ENCODE measurements around the gene OR4F6.

The OR4F6 gene

GRCh38 chr15:101805605-101806345, 2.5 kb downstream of the OR4F6 start:
- H3K9me3 ChIP-seq, result no peaks in the 10 kb centered on the region
- no peak overlapping the region for H3K4me3 ChIP-seq (ENCODE audit: low read depth, low read length)
- H3K4me1 ChIP-seq, result no peaks in the 10 kb centered on the region
- H3K36me3 ChIP-seq, result no peaks in the 10 kb centered on the region
- TF ChIP-seq CTCF (IDR thresholded peaks at IDR 0.05; ENCODE audit: low read depth, low read length), result no peak
- no peak for DNase-seq
- peaks cover 13% of the 10 kb centered on the region; the same call in 1 of the 2 replicates for H3K27me3 ChIP-seq

GRCh38 chr15:101807345-101807945, 4.1 kb downstream of the OR4F6 start:
- Histone ChIP-seq H3K4me3 (ENCODE audit: low read depth, low read length) (no peak overlapping the region), H3K9me3 (no peaks in the 10 kb centered on the region), H3K4me1 (no peaks in the 10 kb centered on the region), H3K27me3 (no peaks in the 10 kb centered on the region), H3K36me3 (no peaks in the 10 kb centered on the region)
- no peak for TF ChIP-seq CTCF (IDR thresholded peaks at IDR 0.05; ENCODE audit: low read depth, low read length)
- DNase-seq, result no peak

- DNase-seq, result no peak
- Histone ChIP-seq H3K9me3 (no peaks in the 10 kb centered on the region), H3K27me3 (no peaks in the 10 kb centered on the region), H3K4me1 (no peaks in the 10 kb centered on the region), H3K36me3 (no peaks in the 10 kb centered on the region), H3K4me3 (ENCODE audit: low read depth, low read length) (no peak overlapping the region)
- TF ChIP-seq CTCF (IDR thresholded peaks at IDR 0.05; ENCODE audit: low read depth, low read length), result no peak
Measured at GRCh38 chr15:101808201-101808600, 4.9 kb downstream of the OR4F6 start.

DNA sequence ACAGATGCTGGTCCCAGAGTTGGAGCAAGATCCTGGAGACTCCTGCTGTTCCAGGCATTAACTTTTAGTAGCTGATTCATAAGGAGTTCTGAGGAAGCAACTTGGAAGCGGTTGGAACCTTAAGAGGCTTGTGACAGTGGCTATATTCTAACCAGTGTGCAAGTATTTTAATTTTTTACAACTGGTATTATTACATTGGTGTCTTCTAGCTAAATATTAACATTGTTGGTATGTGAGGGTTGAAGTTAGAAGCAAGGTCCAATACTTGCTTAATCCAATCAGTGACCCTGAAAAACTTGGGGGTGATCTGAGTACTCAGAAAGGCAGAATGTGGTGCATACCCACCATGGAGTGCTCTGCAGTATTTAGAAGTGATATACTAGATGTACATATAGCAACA, 7.1 kb downstream of the OR4F6 start:
- TF ChIP-seq CTCF (IDR thresholded peaks at IDR 0.05; ENCODE audit: low read depth, low read length), result no peak
- Histone ChIP-seq H3K36me3 (no peaks in the 10 kb centered on the region), H3K4me1 (no peaks in the 10 kb centered on the region), H3K4me3 (ENCODE audit: low read depth, low read length) (no peak overlapping the region), H3K9me3 (no peaks in the 10 kb centered on the region), H3K27me3 (peaks cover 7% of the 10 kb centered on the region)
- DNase-seq, result no peak

- no peak overlapping the region for H3K4me3 ChIP-seq (ENCODE audit: low read depth, low read length)
- DNase-seq, result no peak
- H3K27me3 ChIP-seq, result peaks cover 9% of the 10 kb centered on the region
- no peaks in the 10 kb centered on the region for H3K36me3 ChIP-seq
- no peaks in the 10 kb centered on the region for H3K9me3 ChIP-seq
- TF ChIP-seq CTCF (IDR thresholded peaks at IDR 0.05; ENCODE audit: low read depth, low read length), result no peak
- no peaks in the 10 kb centered on the region for H3K4me1 ChIP-seq
Measured at GRCh38 chr15:101810876-101811275, 7.6 kb downstream of the OR4F6 start.

DNA sequence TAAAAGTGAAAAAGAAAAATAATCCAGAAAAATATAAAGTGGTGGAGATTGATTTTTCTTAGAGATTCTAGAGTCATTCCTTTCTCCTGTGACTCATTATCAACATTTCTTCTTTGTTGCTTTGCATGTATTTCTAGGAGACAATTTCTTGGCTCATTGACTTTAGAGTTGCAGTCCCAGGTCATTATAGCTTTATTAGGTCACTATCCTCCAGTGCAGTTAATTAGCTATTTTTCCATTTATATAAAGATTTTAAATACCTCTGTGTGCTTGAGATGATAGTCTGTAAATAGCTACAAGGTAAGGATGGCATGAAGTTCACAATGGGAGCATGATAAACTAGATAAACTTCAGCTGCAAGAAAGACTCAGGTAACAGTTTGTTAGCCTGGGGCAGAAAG, 8.6 kb downstream of the OR4F6 start, which contains the start of gene OR4F15:
Gene OR4F15, plus strand, starts transcription at position 301 of the 400 bp plus-strand sequence. CDS start 5,985 bp downstream, outside the sequence.
- no peaks in the 10 kb centered on the region for H3K9me3 ChIP-seq
- no peaks in the 10 kb centered on the region for H3K4me1 ChIP-seq
- H3K36me3 ChIP-seq, result no peaks in the 10 kb centered on the region
- DNase-seq, result no peak
- no peak within 1 kb of the TSS for H3K4me3 ChIP-seq (ENCODE audit: low read depth, low read length)
- peaks cover 13% of the 10 kb centered on the region for H3K27me3 ChIP-seq
- no peak for TF ChIP-seq CTCF (IDR thresholded peaks at IDR 0.05; ENCODE audit: low read depth, low read length)
